ENCODE data around the gene PLCD3.
A peak's percentile ranks its signal among the peaks of the same experiment; 100 is the strongest.

PLCD3 gene

DNA sequence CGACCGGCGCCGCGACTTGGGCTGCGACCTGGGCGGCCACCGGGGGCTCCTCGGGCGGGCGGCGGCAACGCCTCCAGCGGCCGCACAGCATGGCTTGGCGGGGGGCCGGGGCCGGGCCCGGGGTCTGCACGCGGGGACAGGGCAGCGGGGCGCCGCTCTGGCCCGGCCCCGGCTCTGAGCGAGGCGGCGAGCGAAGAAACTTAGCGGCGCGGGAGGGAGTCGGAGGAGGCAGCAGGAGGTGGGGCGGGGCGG lies at the start of gene PLCD3:
PLCD3 (minus strand) TSS at position 196 of the 252 bp plus-strand sequence; CDS start at position 91, 105 bp downstream.
- no peak for DNase-seq

GRCh38 chr17:45177563-45177962 lies 45.2 kb upstream of the PLCD3 start:
- DNase-seq, result no peak

GRCh38 chr17:45175759-45176115 lies 43.4 kb upstream of the PLCD3 start:
- no peak for DNase-seq

DNA sequence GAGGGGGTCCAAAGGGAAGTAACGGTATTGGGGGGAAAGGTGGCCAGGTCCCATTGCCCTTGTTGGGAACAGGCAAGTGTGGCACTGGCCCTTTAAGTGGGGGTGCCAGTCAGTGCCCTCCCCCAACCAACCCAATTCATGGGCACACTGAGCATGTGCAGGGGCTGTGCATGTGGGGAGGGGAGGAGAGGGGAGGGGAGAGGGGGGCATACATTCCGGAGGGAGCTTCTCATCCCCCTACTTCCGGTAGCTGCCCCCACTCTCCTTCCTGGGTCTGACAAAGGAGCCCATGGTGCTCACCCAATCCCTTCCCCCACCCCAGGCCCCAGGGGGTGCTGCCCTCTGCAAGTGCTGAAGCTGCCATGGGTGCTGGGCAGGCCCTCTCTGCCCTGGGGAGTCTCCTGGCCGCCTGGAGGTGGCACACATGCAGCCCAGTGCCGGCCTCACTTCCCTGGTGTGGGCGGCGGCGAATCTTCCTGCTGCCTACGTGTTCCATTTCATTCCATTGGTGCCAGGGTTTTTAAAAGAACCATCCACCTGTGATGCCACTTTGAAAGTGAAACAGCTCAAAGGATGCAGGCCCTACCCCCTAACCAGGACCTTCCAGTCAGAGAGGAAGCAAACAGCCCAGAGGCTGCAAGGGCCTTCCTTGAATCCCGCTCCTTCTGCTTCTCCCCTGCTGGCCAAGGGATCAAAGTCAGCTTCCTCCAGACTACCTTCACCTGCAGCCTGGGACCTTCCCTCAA lies 40.4 kb upstream of the PLCD3 start:
- DNase-seq, result peak; percentile 93

GRCh38 chr17:45172232-45172540 lies 39.9 kb upstream of the PLCD3 start:
- no peak for DNase-seq

DNA sequence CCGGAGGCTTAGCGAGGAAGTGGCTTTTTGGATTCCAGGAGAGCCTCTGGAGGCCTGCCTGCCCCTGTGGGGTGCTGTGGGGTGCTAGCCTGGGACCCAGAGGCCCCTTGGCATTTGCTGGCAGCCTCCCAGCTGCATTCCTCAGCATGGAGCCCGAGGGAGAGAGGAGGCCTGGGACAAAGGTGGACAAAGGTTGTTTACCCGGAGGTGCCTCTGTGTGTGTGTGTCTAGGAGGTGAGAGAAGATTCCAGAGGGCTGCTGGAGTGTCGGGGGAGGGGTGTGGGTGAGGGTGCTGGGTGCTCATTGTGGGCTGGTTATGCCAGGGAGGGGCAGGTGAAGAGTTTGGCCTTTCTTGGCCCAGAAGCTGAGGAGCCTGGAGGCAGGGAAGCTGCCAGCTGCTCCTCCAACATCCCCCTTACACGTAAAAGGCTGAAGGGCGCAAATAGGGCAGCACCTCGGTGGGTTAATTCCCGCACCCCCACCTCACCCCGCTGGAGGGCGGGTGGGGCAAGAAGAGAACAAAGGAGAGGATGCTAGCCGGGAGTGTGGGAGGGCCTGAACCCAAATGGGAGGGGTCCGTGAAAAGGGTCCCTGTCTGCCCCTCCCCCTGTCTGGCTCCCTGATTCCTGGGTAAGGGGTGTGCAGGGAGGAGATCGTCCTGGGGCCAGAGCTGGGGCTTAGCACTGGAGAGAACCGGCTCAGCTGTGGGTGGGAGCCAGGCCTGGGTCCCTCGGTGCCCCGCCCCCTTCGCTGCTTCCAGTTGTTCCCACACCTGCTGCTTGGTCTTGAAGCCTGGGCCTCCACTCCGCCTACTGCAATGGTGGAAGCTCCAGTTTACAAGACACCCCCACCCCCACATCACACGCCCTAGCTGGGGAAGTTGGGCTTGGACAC lies 39.3 kb upstream of the PLCD3 start:
- peak; percentile 91 for DNase-seq

- peak; percentile 61 for DNase-seq
These were observed 38.6 kb upstream of the PLCD3 start for GRCh38 chr17:45170931-45171337.

DNA sequence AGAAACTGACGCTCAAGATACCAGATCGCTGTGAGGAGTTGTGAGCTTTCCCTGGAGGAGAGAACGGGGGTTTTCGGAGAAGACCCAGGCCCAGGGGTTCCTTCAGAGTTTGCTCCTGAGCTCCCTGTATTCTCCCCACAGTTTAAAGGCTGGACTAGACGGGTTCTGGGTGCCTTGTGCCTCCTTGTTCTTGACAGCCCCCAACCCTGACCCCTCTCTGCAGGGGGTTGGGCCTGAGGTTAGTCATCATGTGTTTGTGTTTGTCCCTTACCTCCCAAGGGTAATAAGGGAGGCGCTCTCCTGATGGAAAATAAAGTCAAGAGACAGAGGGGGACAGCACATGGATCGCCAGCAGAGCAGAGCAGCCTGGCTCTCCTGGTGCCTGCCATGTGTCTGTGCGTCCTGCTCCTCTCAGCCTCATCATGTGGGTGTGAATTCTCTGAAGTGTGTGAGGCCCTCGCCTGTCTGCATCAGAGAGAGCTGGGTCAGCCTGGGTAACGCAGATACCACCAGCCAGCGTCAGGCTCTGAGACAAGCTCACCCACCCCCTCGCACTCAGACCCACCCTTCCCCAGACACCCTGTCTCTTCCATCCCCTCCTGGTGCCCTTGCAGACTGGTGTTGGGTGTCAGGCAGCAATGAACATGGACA lies 38.1 kb upstream of the PLCD3 start:
- no peak for DNase-seq

DNA sequence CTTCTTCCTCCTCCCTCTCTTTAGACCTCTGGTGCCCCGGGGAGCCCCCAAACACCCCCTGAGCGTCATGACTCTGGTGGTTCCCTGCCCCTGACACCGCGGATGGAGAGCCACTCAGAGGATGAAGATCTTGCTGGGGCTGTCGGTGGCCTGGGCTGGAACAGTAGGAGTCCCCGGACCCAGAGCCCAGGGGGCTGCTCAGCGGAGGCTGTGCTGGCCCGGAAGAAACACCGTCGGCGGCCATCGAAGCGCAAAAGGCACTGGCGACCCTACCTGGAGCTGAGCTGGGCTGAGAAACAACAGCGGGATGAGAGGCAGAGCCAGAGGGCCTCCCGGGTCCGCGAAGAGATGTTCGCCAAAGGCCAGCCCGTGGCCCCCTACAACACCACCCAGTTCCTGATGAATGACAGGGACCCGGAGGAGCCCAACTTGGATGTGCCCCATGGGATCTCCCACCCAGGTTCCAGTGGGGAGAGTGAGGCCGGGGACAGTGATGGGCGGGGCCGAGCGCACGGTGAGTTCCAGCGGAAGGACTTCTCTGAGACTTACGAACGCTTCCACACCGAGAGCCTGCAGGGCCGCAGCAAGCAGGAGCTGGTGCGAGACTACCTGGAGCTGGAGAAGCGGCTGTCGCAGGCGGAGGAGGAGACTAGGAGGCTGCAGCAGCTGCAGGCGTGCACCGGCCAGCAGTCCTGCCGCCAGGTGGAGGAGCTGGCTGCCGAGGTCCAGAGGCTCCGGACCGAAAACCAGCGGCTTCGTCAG lies 36.9 kb upstream of the PLCD3 start:
- DNase-seq, result no peak

DNA sequence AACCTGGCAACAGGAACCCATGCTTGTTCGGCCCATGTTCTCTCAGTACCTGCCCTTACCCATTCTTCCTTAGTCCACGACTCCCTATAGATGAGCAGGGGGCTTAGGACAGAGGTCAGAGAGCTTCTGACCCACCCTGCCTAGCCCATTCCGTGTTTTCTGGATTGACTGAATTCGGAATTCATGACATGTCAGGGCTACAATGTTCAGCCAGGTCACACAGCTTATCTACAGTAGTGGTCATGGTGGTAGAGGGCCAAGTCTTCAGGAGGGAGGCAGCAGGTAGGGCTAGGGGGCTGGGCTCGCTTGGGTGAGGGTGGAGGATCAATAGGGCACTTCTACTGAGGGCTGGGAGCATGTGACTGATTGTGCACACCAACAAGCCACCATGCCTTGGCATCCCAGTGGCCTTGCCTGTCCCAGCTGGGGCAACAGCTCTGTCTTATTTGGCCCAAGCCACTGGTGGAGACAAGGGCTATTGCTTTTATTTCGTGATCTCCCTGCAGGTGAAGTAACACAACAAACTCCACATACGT lies 32.5 kb upstream of the PLCD3 start:
- no peak for DNase-seq

DNA sequence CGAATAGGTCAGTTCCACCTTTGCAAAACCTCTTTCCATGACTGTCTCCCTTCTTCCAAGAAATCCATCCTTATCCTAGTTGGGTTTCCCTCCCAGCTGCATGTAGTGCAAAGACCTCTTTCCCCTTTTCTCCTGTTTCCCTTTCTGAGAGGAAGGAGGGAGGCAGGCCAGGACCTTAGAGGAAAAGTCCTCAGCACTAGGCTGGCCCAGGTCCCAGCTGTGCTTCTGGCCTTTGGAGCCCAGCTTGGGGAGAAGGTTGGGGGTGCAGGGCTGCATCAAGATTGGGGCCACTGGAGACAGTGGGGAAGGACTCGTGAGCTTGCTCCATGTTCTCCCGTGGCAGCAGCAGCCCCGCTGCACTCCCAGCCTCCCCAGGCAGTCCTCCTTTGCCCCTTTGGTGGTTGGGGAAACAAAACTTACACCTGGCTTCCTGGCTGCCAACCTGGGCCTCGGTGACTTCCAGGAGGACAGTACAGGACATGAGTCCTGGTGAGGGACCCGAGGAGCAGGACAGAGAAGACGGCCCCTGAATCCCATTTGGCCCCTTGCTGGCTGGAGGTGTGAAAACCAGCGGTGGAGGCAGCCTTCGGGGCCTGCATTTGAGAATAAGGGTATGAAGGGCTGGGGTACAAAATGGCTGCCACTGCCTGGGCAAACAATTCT lies 29.8 kb upstream of the PLCD3 start:
- no peak for DNase-seq

DNA sequence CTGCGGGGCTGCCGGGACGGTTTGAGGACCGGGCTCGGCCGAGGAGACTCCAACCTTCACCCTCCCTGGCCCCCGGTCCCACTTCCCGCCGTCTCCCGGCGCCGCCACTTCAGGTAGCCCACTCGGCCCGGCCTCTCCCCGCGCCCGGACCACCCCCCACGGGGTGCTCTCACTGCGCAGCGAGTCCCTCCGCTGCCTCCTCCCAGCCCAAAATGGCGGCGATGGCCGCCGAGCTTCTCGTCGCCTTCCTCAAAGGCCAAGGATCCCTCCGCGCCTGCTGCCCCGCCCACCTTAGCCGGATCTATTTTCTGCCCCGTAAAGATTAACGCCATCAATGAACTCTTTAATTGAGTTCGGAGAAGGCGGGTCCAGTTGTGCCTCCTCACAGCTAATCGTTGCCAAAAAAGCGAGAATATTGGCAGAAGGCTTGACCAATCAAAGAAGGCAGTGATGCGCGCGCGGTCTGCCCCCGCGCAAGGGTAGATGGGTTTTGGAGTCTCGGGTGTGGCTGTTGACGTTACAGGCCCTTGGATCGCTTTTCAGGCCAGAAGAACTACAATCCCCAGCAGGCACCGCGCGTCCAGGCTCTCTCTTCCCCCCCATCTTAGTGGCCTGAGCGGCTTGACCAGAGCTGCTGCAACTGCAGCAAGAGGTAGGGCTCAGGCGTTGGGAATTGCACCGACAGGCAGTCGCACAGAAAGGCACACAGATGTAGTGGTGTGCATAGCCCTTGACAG lies 29.1 kb upstream of the PLCD3 start, which contains the start of gene HEXIM2:
HEXIM2 (plus strand) TSS at position 588 of the 737 bp plus-strand sequence. CDS start 919 bp downstream, outside the sequence.
- peak; percentile 100 for DNase-seq

GRCh38 chr17:45160447-45161287 lies 28.4 kb upstream of the PLCD3 start:
- peak; percentile 94 for DNase-seq

DNA sequence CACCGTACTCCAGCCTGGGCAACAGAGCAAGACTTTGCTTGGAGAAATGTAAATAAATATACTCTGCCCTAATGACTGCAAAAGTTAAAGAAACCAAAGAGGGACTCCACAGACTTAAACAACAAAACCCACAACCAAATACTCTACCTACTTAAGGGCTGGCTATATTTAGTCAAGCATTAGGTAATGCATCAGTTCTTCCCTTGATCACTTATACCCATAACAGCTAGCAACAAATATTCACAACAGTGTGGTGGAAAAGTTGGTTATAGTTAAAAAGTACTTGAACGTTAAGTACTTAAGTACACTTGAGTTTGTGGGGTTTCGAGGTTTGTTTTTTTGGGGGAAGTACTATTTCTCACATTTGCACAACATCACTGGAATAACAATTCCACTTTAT lies 23.9 kb upstream of the PLCD3 start:
- no peak for DNase-seq

DNA sequence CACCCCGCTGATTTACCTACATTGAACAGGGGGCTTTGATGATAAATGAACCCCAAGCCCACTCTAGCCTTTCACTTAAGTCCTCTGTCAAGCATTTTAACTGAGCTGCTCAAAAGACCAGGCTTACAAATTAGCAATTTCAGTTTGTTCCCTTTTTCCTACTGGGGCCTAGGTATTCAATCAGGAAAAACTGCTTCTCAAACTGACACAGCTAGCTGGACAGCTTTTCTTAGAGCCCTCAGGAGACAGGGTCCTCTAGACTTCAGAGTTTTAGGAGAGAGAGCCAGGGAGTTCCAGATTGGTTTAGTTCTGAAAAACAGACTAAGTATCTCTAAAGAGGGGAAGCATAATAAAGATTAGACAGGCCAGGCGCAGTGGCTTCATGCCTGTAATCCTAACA lies 23.2 kb upstream of the PLCD3 start:
- no peak for DNase-seq

- DNase-seq, result no peak
These were observed 22.7 kb upstream of the PLCD3 start for GRCh38 chr17:45155029-45155428.

DNA sequence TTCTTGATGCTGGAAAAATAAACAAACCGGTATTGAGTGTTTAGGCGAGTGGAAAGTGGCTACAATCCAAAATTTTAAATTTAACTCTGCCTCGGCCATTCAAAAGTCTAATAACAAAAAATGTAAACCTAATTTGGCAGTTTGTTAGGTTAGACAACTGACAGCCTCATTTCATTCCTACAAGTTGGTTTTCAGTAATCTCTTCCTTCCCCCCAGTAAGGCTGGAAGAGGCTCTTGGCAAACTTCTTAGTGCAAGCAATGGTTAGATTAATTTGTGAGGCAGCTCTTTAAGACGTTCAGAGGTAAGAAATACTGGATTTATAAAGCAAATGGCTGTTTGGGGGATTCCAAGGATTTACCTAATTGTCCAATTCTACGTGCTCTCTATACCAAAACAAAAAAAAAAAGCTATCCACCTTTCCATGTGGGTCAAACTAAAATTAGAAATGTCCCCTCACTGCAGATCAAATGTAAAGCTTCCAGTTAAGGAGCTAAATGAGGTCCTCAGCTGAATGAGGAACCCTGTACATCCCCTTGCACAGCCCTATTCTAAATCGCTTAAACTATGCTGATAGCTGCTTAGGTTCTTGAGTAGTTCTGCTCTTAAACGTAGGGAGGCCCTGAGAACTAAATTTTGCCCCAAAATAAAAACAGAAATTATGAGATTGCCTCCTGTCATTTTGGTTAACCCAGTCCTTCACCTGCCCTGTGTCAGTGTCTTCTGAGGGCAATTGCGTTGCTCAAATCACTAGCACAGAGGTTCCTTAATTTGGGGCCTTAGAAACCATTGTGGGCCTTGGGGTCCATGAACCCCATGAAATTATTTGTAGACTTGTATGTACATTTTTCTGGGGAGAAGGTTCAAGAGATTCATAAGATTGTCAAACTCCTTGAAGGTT lies 18.8 kb upstream of the PLCD3 start:
- peak; percentile 48 for DNase-seq

DNA sequence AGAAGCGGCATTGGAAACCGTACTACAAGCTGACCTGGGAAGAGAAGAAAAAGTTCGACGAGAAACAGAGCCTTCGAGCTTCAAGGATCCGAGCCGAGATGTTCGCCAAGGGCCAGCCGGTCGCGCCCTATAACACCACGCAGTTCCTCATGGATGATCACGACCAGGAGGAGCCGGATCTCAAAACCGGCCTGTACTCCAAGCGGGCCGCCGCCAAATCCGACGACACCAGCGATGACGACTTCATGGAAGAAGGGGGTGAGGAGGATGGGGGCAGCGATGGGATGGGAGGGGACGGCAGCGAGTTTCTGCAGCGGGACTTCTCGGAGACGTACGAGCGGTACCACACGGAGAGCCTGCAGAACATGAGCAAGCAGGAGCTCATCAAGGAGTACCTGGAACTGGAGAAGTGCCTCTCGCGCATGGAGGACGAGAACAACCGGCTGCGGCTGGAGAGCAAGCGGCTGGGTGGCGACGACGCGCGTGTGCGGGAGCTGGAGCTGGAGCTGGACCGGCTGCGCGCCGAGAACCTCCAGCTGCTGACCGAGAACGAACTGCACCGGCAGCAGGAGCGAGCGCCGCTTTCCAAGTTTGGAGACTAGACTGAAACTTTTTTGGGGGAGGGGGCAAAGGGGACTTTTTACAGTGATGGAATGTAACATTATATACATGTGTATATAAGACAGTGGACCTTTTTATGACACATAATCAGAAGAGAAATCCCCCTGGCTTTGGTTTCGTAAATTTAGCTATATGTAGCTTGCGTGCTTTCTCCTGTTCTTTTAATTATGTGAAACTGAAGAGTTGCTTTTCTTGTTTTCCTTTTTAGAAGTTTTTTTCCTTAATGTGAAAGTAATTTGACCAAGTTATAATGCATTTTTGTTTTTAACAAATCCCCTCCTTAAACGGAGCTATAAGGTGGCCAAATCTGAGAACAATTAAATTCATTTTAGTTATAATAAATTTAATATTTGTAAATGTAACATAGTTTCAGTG lies 17.7 kb upstream of the PLCD3 start:
- peak; percentile 83 for DNase-seq

Data from eye (tissue), 1 donor.